ENCODE data around the gene RAP1GAP2.

- TF ChIP-seq CTCF (IDR thresholded peaks at IDR 0.05 in 8 of 11, conservative IDR thresholded peaks at IDR 0.05 in 3 of 11) = no peak
- TF ChIP-seq POLR2AphosphoS5 (IDR thresholded peaks at IDR 0.05) = no peak
- TF ChIP-seq POLR2A (IDR thresholded peaks at IDR 0.05) = no peak
Observed at GRCh38 chr17:2954898-2955445, 158.7 kb downstream of the RAP1GAP2 start.

Measured in spleen (tissue), 7 donors.